ENCODE data around the gene PDGFRB. TPM values are rescaled to one million over a fixed set of nuclear protein-coding genes. Genes with fewer than 3 reads are reported as not detected.

PDGFRB gene
- total RNA-seq, 1 experiment from 2014 or later = 0.63 TPM

DNA sequence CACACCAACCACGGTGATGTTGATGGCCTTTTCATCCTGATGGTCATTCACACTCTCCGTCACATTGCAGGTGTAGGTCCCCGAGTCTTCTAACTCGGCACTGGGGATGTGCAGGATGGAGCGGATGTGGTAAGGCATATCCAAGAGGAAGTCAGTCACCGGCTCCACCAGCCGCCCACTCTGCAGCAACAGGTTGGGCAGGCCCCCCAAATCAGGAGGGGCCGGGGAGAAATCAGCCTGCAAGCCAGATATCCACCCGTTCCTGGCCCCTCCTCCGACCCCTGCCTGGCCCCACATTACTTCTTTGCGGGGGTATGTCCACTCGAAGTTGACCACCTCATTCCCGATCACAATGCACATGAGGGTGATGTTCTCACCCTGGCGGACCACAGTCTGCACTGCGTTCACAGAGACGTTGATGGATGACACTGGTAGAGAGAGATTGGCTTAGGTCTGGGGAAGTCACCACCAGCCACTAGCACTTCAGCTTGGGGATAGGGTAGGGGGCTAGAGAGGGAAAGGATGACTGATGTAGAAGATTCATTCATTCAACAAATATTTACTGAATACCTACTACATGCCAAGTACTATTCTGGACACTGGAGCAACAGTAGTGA is 22.0 kb downstream of the PDGFRB start:
- H3K27ac Mint-ChIP-seq (ENCODE audit: low read depth, unreplicated experiment) = no peak overlapping the region
- intact Hi-C loops (cut with micrococcal nuclease) = no loop called here
- POLR2A ChIA-PET = interaction anchor here (1.3 kb wide), 1 partner anchor 23 kb away, joined by 3 read pairs; no protein-coding TSS in a partner anchor
- TF ChIP-seq CTCF (IDR thresholded peaks at IDR 0.05; ENCODE audit: unreplicated experiment) = no peak
- H3K36me3 Mint-ChIP-seq (ENCODE audit: insufficient read depth, unreplicated experiment) = no peaks in the 10 kb centered on the region
- no peaks in the 10 kb centered on the region for H3K27me3 Mint-ChIP-seq (ENCODE audit: insufficient read depth, unreplicated experiment)
- H3K9me3 Mint-ChIP-seq (ENCODE audit: unreplicated experiment) = no peaks in the 10 kb centered on the region
- no TSS peak for BruUV-seq (replicated peaks)
- no peak overlapping the region for H3K4me3 Mint-ChIP-seq (ENCODE audit: unreplicated experiment)
- CTCF ChIA-PET = interaction anchor here (0.6 to 1.4 kb wide), 3 partner anchors 10 to 97 kb away, joined by 3 to 4 read pairs (median 3); no protein-coding TSS in a partner anchor
- H3K4me1 Mint-ChIP-seq (ENCODE audit: insufficient read depth, unreplicated experiment) = peaks cover 29% of the 10 kb centered on the region
- no peak for DNase-seq (ENCODE audit: unreplicated experiment)

GRCh38 chr5:150132740-150133139 is 22.9 kb downstream of the PDGFRB start:
- Mint-ChIP-seq H3K4me3 (ENCODE audit: unreplicated experiment) (no peak overlapping the region), H3K4me1 (ENCODE audit: insufficient read depth, unreplicated experiment) (peaks cover 28% of the 10 kb centered on the region), H3K27me3 (ENCODE audit: insufficient read depth, unreplicated experiment) (no peaks in the 10 kb centered on the region), H3K9me3 (ENCODE audit: unreplicated experiment) (no peaks in the 10 kb centered on the region), H3K27ac (ENCODE audit: low read depth, unreplicated experiment) (no peak overlapping the region), H3K36me3 (ENCODE audit: insufficient read depth, unreplicated experiment) (no peaks in the 10 kb centered on the region)
- DNase-seq (ENCODE audit: unreplicated experiment) = no peak
- ChIA-PET CTCF (interaction anchor here (0.6 to 1.5 kb wide), 6 partner anchors 10 to 140 kb away, joined by 3 to 11 read pairs (median 4); no protein-coding TSS in a partner anchor), POLR2A (interaction anchor here (1.3 kb wide), 1 partner anchor 96 kb away, joined by 3 read pairs; no protein-coding TSS in a partner anchor)
- BruUV-seq (replicated peaks) = no TSS peak
- intact Hi-C loops (cut with micrococcal nuclease) = no loop called here
- no peak for TF ChIP-seq CTCF (IDR thresholded peaks at IDR 0.05; ENCODE audit: unreplicated experiment)

GRCh38 chr5:150131978-150132694 is 23.5 kb downstream of the PDGFRB start:
- Mint-ChIP-seq H3K27ac (ENCODE audit: low read depth, unreplicated experiment) (no peak overlapping the region), H3K9me3 (ENCODE audit: unreplicated experiment) (no peaks in the 10 kb centered on the region), H3K4me1 (ENCODE audit: insufficient read depth, unreplicated experiment) (peaks cover 25% of the 10 kb centered on the region), H3K4me3 (ENCODE audit: unreplicated experiment) (no peak overlapping the region), H3K36me3 (ENCODE audit: insufficient read depth, unreplicated experiment) (no peaks in the 10 kb centered on the region), H3K27me3 (ENCODE audit: insufficient read depth, unreplicated experiment) (no peaks in the 10 kb centered on the region)
- DNase-seq (ENCODE audit: unreplicated experiment) = no peak
- no peak for TF ChIP-seq CTCF (IDR thresholded peaks at IDR 0.05; ENCODE audit: unreplicated experiment)
- BruUV-seq (replicated peaks) = no TSS peak
- intact Hi-C loops (cut with micrococcal nuclease) = no loop called here
- ChIA-PET CTCF (interaction anchor here (0.5 to 2.9 kb wide), 9 partner anchors 11 to 472 kb away, joined by 3 to 30 read pairs (median 4); no protein-coding TSS in a partner anchor), POLR2A (interaction anchor here (0.6 to 1.3 kb wide), 2 partner anchors 19 to 95 kb away, joined by 3 read pairs; no protein-coding TSS in a partner anchor)

DNA sequence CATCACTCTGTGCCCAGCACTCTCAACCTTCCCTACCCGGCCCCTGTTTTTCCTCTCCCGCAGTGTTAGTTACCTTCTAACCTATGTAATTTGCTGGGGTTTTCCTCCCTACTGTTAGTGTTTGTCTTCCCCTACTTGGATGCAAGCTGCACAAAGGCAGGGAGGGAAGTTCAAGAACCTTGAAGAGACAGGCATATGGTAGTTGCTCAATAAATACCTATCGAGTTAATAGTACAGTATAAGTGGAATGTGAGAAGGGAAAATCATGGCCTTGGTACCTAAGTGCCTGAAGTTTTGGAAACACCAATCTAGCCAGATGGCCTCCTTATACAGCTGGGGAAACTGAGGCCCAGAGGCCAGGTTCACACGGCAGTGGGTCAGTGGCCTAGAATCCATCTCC is 24.2 kb downstream of the PDGFRB start:
- Mint-ChIP-seq H3K4me3 (ENCODE audit: unreplicated experiment) (no peak overlapping the region), H3K36me3 (ENCODE audit: insufficient read depth, unreplicated experiment) (no peaks in the 10 kb centered on the region), H3K27ac (ENCODE audit: low read depth, unreplicated experiment) (no peak overlapping the region), H3K27me3 (ENCODE audit: insufficient read depth, unreplicated experiment) (no peaks in the 10 kb centered on the region), H3K9me3 (ENCODE audit: unreplicated experiment) (no peaks in the 10 kb centered on the region), H3K4me1 (ENCODE audit: insufficient read depth, unreplicated experiment) (peaks cover 25% of the 10 kb centered on the region)
- no peak for TF ChIP-seq CTCF (IDR thresholded peaks at IDR 0.05; ENCODE audit: unreplicated experiment)
- no TSS peak for BruUV-seq (replicated peaks)
- intact Hi-C loops (cut with micrococcal nuclease) = no loop called here
- ChIA-PET CTCF (interaction anchor here (0.5 to 3.2 kb wide), 13 partner anchors 9 to 471 kb away, joined by 3 to 30 read pairs (median 6); no protein-coding TSS in a partner anchor), POLR2A (interaction anchor here (0.6 kb wide), 1 partner anchor 18 kb away, joined by 3 read pairs; no protein-coding TSS in a partner anchor)
- DNase-seq (ENCODE audit: unreplicated experiment) = no peak

All from MCF 10A (cell line).